NCI-H774 (cell line): Measurements from ENCODE around the gene CALML3.
A peak's percentile ranks its signal among the peaks of the same experiment; 100 is the strongest.

ENCODE experiments used
- DNase-seq: peaks from one replicate; lab custom pipeline; 2025; lab: John Stamatoyannopoulos, UW

Gene CALML3

DNA sequence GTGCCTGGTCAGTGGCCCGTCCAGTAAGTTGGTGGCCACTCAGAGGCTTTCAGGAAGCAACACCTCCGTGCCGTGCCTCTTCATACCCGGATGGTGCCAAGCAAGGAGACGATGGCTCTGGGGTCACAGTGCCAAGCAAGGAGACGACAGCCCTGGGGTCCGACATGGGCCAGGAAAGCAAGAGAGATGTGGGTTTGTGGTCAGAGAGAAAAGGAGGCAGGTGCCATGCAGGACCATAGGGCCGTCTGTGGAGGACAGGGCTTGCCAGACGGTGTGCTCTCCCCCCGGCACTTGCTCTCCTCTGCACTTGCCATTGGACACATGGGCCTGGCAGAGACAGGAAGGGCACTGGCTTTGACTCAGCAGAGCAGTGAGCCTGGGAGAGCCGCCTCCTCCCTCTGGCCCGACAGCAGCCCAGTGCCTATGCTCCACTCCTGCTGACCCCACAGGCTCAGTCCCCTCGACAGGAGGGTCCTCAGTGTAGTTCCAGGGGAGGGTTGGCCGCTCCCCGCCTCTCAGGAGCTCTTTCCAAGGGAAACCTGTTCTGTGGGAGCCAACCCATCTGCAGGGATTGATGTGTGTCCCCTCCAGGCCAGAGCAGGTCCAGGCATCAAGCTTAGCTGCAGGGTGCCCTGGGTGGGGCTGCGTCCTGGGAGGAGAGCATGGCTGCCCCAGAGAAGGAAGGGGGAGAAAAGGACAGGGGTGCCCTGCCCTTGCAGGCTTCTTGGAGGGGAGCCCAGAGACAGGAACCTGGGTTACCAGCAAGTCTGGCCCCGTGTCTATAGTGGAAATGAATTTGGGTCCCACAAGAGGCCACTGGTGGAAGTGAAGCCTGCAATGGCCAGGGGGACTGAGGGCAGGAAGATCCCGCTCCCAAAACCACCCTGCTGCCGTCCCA lies 17.8 kb upstream of the CALML3 start:
- DNase-seq = no peak

DNA sequence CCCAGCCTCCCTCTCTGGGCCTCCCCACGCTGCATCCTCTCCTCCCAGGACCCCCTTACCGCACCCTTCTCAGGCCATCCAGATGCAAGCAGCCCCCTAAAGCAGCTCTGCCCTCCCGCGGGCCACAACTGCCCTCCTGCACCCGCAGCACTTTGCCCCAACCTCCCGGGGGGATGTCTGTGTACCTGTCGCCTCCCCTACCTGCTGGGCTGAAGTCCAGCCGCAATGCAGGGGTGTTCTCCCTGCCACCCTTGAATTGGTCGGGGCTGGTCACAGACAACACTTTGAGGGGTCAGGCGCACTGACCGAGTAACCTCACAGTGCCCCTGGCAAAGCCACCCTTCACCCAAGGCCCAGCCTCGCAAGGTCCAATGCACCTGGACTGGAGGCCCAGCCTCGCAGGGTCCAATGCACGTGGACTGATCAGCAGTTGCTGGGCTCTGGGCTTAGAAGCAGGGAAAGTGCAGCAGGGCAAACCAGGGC lies 17.1 kb upstream of the CALML3 start:
- no peak for DNase-seq

DNA sequence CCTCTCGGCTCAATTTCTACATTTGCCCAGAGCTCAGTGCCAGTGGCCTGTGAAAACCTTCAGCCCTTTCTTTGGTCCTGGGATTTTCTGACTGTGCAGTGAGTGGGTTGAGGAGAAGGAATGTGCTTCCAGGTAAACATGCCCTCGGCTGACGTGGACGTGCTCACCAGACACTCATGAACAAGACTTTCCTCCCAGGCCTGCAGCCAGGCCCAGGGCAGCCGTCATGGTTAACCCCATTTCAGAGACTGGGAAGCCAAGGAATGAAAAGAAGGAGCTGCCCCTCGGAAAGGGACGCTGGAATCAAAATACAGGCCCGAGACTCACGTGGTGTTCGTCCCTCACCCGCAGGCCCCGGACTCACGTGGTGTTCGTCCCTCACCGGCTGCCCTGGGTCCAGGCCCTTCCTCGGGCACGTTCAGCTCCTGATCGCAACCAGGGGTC lies 16.6 kb upstream of the CALML3 start:
- DNase-seq = no peak

DNA sequence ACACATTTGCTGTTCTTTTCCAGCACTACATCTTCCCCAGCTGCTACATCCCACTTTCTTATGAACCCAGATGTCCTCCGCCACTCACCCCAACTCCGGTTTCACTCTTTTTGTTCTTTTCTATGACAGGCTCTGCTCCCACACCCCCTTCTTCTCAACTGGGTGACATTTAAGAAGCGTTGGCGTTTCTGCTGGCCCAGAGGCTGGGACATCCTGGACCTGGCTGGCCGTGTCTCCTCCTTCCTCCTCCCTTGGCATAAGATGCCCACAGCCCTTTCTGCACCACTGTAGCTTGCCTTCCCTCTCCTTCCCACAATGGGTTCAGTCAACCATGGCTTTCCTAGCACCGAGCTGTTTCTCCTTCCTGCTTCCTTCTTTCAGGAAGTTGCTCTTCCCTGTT lies 16.0 kb upstream of the CALML3 start:
- no peak for DNase-seq

DNA sequence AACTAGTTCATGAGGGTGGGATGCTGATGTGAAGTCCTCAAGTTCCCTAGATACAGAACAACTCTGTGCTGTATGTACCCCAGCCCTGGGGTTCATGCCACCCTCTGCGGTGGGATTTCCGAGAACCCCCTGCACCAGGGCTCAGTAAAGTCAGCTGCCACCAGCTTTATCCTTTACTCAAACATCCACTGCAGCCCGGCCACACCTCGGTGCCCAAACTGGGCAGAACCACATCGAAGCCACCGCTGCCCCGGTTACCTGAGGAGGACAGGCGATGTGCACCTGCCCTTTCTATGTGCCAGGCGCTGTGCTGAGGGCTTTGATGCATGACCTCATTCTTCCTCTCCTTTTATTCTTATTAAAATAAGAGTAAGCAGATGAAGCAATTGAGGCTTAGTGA lies 15.5 kb upstream of the CALML3 start:
- peak; percentile 50 for DNase-seq

DNA sequence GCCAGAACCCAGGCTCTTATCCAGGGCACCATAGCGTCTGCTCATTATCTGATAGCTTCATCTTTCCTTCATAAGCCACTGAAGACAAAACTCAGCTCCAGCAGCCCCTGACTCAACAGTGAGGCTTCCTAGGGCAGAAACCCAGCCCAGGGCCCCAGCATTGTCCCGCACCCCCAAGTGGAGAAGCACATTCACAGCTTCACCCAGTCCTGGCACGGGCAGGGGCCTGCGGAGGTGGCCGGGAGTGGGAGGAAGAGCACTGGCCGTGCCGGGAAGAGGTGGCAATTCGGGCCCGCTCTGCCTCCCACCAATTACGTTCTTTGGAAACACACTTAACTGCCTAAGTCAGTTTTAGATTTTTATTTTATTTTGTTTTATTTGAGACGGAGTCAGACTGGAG lies 15.1 kb upstream of the CALML3 start:
- no peak for DNase-seq

DNA sequence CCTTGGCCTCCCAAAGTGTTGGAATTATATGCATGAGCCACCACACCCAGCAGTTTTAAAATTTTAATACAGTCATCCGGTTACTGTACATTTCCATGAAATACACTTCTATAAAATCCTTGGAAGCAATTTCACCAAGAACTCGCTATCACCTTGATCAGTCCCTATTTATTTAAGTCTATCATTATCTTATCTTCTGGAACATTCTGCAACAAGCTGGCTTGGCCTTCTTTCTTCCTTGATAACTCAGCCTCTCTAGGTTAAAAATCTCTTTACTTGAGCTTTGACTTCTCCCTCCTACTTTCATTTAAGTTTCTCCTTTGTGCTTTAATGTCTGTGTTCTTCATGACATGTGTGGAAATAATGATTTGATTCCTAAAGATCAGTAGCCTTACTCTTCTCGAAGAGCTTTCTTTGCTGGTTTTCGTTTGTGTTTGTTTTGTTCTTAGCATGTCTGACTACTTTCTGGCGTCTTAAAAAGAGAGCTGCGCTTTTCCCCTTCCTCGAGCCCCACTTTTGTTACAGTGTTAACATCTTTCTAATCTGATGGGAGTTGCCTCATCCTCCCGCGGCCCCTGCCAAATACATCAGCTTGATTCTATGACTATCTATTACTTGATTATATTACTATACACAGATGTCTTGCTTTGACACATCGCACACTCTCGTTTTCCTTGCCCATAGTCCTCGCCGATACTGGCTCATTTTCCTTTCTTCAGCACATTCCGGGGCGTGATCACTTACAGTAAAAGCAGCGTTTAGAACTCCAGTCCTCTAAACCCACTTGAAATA lies 14.3 kb upstream of the CALML3 start:
- no peak for DNase-seq

DNA sequence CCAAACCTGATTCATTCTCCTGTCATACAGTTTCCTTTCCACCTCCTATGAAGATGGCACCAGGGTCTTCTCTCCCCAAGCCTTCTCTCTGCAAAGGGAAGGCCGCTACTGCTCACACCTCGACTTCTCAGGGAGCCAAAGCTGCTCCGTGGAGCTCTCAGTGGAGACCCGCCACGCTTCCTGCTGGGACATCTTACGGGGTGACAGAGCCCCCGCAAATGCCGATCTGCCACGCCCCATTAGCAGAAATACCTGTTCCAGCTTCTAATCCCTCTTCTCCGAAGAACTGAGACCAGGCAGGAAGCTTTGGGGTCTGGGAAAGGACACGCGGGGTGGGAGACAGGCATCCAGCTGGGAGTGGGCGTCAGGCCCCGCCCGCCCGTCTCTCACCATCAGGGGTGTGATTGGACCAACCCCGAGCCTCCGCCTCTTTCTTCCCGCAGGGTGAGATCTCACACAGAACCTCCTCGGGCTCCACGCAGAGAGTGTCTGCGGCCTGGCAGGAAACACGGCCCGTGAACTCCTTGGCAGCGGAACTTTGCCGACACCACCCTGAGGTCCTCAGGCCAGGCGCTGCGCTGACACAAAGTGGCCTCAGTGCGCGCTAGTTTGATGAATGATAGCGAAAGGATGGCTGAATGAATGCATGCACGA lies 13.4 kb upstream of the CALML3 start:
- no peak for DNase-seq

DNA sequence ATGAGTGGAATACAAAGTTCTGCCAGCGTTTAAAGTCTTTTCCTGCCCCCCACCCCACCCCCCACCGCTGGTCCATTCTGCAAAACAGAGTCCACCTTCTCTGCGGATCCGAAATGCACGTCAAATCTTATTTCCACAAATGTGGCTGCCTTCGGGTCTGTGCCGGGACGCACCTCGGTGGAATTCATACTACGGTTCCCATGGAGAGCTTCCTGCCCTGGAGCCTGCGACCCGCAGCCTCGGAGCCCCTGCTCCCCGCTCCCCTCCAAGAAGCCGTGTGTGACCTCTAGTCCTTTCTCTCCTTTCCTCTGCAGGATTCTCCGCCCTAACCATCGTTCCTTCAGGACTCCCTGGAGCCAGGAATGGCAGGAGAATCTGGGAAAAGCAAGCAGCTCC lies 12.9 kb upstream of the CALML3 start:
- DNase-seq = no peak

DNA sequence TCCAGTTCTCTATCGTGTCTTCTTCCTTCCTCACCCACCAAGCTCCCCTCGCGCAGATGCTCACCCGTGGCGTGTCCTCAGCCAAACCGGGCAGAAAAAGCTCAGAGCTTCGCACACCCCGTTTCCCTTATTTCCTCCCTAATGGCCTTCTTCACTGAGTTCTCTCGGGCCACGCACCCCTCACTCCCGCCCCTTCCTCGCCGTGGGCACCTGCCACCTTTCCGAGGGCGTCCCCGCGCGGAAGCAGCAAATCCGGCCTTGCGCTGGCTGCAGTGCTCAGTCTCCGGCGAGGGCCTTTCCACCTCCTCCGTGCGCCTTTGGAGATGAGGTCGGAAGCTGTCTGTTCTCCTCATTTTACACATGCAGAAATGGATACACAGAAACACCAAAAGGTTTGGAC lies 12.4 kb upstream of the CALML3 start:
- DNase-seq = no peak

DNA sequence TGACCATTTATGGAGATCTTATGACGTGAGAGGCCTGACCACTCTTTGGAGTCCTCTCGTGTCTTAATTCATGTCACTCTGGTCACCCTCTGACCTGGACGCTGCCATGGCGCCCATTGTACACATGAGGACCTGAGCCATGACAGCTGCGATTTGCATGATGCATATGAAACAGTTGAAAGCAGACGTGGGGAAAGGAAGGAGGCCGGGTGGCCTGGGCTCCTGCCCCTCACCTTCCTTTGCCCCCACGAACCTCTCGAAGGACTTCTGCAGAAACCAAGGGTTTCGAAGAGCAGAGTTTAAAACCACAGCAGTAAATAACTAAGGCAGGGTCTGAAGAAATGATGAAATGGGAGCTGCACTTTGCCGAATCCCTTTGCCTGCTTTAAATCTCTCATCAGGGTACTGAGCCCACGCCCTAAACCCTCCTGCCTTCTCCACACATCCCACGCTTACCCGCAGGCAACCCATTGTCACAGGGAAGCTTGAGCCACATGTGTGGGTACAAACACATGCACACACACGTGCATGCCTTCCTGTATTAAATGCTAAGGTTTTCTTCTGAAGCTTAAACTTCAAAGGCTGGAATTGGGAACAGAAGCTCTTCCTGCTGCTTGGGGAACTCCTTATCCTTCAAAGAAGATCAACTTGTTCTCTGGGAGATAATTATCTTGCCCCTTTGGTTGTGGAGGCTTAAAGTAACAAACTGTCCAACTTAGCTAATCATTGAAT lies 11.7 kb upstream of the CALML3 start:
- DNase-seq = no peak

DNA sequence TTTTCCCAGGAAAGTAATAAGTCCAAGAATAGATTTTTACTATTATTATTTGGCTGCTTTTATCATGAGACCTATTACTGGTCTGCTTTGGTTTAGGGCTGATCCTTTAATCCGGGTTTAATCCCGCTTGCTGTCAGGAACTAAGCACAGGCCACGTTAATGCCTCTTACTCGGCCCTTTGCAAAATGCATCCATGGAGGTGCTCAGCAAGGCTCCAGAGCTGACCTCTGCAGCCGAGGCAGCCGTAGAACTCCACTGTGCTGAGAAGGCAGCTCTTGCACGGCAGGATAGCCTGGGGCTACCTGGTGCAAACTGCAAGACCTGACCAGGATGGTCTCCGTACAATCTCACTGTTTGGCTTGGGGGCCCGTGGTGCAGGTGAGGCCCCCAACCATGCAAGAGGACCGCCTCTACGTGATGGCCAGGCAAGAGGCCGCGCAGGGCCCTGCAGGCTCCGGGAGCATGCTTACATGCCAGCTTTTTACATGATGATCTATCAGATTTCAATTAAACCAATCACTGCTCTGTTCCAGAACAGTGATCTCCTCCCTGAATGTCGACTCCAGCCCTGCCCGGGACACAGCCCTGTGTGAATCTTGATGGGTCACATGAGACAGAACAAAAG lies 10.4 kb upstream of the CALML3 start:
- DNase-seq = no peak

DNA sequence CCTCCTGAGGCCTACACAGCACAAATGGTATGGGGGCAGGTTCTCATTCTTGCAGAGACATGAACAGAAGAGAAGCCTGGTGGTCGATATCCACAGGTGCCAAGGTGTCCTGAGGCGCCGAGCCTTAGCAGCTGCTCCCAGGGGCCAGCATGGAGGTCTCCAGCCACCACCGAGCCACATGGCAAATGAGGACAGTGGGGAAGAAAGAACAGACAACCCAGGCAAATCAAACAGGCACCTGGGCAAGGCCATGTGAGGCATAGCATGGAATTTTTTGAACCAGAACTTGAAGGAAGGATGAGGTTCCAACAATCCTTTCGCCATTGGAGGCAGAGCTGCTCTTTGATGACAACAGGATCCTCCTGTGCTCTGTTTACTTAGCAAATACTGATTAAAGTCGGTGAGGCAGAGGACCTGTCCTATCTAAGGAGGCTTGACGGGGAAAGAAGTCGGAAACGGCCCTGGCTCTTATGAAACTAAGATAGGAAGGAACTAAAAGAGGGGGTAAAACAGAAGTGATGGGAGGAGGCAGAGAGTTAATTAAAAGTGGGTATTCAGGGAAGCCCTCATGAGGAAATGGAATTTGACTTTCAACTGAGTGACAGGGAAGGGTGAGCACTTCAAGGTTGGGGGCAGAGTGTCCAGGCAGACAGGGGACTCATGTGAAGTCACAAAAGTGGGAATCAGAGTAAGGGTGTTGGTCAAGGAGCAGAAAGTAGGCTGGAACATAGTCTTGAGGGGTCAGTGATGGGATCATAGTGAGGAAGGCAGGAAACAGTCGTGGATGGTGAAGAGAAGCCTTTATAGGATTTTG lies 8.6 kb upstream of the CALML3 start:
- no peak for DNase-seq

DNA sequence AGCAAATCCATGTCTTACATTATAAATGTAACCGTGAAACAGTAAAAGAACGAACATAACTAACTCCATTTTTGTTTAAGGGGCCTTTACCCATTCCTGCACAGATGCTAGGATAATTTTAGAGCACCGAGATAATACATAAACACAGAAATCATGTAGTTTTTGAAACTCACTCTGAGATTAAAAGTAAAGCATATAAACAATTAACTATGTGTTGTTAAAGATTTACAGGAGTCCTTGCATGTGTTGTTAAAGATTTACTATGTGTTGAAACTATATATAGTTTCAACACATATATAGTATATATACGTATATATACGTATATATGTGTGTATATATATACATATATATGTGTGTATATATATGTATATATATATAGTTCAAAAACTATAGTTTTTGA lies 7.2 kb upstream of the CALML3 start:
- no peak for DNase-seq

DNA sequence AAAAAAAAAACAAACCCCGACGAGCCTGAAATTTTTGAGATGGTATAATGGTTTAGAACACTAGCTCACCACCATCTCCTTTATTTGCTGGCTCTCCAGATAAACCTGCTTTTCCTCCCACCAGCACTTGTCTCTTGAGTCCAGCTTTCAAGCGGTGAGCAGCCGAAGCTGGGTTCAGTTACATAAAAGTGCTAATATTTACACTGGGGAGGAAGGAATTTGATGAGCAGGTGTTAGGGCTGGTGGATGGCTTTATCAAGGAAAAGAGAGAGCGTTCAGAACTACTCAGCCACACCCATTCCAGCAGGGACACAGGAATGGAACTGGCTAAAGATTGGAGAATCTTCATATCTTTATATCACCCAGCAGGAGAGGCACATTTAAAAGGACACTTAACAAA lies 6.6 kb upstream of the CALML3 start:
- peak; percentile 79 for DNase-seq

DNA sequence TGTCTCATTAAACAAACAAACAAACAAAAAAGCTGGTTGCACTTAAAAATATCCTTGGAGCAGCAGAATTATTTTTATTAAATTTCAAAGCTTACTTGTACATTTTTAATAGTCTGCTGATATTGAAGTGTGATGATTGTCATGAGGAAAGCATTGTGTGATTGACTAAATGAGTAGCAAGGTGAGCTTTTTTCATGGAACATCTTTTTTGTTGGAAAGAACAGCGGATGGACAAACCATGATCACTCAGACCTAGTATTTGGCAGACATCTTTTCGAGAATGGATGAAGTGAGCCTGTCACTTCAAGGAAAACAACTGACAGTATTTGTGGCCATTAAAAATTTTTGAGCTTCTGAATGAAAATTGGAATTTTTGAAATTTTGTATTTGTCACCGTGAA lies 5.7 kb upstream of the CALML3 start:
- DNase-seq = no peak

DNA sequence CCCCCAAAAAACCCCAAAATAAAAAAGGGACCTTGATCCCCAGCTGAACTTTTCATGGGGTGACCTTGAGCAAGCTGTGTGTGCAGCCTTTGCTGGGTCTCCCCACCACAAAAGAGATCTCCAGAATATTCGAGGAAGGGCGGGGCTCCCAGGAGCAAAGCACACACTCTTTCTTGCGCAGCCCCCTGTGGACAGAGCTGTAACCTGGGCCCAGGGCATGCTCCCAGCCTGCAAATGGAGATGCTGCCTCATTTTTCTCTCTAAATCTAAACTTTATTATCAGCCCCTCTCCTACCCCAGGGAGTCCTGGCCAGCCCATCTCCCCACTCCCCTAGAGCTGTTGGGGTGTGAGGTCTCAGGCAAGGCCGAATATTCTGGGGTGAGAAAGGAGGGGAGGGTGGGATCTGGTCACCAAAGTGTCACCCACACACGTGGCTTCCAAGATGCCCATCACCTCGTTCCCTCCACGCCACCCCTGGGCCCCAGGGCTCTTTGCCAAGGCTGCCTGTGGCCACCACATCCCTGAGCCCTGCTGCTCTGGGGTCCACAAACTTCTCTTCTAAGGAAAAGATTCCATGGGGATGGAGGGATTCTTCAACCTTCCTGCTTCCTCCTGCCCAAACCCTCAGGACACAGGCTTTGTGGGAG lies 1.7 kb upstream of the CALML3 start:
- DNase-seq = no peak

DNA sequence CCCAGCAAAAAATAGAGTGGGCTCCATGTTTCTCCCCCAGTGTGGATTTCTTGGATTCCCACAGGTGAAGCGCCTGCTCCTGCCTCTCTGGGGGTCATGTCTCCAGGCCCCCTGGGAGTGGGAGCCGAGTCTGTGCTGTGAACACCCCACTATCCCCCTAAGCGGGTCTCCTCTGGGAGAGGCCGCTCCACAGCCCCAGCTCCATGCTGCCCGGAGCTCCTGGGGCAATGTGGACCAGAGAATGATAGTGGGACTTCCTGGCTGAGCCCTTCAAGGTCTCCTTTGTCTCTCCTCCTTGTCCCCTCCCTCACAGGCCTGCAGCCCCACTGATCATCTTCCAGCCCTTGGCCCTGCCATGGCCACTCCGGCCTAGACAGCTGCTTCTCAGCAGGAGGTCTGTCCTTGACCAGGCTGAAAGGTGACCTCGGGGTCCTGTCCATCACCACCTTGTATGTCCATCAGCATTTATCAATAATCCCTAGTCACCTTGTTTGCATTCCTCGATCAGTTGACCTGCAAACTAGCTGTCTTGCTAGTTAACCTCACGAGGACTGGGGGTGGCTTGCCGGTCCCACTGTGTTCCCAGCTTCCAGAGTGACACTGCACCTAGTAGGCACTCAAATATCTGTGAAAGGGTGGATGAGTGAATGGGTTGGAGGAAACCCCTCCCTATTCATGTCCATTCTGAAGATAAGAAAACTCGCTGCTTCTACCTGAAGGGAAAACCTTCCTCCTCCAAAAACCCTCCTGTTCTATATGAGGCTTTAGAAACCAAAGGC lies 776 bp upstream of the CALML3 start:
- DNase-seq = no peak
